Activated CD8-positive, alpha-beta memory T cell treated with anti-CD3 and anti-CD28 coated beads for 24 hours (primary cell): ENCODE results near the gene CNTN3.

Experiments
- DNase-seq: peaks from one replicate; pipeline ENCODE4 v3.0.0-alpha.2; 2020

Gene CNTN3

GRCh38 chr3:74614107-74614967, at the start of gene CNTN3:
Gene CNTN3 (minus strand): TSS chr3:74614659. CDS start chr3:74521112, 93,547 bp downstream.
- no peak for DNase-seq

GRCh38 chr3:74663178-74663577, 48.7 kb upstream of the CNTN3 start:
- no peak for DNase-seq

DNA sequence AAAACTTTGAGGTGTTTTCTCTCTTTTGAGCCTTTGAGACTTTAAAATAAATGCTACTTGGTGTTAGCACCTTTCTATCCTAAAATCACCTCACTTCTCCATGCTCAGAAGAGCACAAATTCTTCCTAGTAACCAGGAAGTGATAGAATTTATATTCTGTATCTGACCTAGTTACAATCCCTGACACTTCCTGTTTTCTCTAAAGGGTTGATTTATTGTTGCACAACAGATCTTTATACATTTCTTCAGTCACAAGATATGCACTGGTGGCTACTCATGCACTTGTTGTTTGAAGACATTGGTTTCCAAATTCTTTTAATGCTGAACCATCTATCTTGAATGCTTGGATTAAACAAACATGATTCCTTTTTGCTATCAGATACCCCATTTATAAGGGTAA, 47.2 kb upstream of the CNTN3 start:
- DNase-seq, result no peak

DNA sequence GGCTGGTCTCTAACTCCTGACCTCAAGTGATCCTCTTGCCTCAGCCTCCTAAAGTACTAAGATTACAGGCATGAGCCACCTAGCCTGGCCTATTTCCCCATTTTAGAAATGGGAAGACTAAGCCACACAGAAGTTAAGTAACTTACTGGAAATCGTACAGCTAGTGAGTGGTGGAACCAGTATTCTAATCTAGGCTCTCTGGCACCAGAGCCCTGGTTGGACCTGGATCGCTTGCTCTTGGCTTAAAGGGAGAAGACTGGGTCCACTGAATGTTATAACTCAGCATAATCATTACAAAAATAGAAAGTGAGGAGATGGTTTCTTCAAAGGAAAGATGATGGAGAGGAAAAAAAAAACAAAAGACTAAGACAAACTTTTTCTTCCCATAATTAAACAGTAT, 37.4 kb upstream of the CNTN3 start:
- DNase-seq, result no peak

DNA sequence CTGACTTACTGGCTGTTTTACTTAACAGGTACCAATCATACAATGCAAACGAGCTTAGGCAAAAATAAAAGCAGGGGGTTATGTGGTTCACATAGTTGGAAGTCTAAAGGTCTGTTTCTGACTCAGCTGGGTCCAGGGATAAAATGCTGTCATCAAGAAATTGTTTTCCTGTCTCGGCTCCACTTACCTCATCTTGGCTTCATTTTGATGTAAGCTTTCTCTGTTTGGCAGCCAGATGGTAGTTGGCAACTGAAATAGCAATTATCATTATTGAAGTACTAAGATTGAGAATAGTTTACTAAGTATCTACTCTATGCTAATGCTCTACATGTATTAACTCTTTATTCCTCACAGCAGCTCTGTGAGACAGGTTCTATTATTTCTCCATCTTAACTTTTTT, 36.8 kb upstream of the CNTN3 start:
- DNase-seq, result no peak

DNA sequence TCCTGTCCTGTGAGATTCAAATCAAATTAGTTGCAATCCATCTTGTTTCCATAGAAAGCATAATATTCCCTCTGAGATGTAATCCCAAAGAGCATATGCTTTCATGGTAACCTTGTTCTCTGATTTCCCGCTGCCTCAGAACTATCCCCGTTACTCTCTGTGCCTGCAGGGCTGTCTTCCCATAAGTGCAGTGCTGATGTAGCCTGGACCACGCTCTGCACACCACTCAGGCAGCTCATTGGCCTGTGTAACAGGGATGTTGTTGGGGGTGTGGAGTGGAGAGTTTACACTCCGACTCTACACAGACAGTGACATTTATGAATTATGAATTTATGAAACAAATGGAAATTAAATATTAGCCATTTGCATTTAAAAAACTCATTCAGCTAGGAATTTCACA, 33.6 kb upstream of the CNTN3 start:
- no peak for DNase-seq

GRCh38 chr3:74646094-74646493, 31.6 kb upstream of the CNTN3 start:
- DNase-seq, result no peak

- no peak for DNase-seq
Observed at GRCh38 chr3:74643636-74644035, 29.2 kb upstream of the CNTN3 start.

DNA sequence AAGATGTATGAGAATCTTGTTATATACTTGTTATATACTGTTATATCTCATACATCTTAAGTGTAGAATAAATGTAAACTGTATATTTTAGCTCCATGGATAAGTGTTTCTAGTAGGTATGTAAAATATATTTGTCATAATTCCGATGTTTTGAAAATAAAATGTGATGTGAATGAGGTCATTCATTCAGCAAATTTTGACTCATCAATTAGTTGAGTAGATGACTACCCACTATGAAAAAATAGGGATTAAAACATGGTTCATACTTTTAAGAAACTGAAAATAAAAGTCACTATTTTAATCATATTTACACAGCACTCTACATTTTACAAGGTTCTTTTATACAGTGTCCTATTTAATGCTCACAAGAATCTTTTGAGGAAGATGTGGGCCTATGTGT, 28.4 kb upstream of the CNTN3 start:
- no peak for DNase-seq

- no peak for DNase-seq
Observed at GRCh38 chr3:74640211-74640610, 25.8 kb upstream of the CNTN3 start.

DNA sequence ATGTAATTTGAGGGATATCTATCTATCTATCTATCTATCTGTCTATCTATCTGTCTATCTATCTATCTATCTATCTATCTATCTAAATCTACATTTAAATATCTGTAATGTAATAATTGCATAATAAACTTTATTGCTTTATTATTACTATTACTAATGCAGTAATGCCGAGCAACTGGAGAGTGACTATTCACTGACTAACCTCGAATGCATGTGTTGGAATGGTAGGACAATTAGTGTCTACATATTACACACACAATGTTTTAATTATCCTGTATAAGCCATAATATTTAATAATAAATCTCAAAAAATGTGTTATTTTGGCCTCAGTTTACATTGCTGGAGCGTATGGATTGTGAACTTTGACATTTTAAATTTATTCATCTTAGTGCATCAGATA, 25.2 kb upstream of the CNTN3 start:
- no peak for DNase-seq

GRCh38 chr3:74636981-74637380, 22.5 kb upstream of the CNTN3 start:
- no peak for DNase-seq

DNA sequence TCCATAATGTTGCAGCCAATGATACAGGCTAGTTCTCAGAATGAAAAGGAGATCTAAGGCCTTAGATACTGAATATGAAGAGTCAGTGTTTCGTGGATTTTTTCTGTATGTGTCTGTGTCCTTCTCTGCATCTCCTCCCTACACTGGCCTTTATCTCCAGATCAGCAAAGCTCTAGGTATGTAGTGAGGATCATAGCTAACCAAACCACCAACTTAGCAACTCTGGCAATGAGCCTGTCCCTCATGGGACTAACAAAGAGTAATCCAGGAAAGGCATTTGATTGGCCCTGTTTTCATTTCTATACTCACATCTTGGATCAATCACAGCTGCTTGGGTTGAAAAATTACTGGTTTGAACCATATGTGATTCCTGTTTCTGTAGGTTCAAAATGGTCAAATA, 18.6 kb upstream of the CNTN3 start:
- no peak for DNase-seq

- DNase-seq, result no peak
Observed at GRCh38 chr3:74631351-74632140, 17.1 kb upstream of the CNTN3 start.

DNA sequence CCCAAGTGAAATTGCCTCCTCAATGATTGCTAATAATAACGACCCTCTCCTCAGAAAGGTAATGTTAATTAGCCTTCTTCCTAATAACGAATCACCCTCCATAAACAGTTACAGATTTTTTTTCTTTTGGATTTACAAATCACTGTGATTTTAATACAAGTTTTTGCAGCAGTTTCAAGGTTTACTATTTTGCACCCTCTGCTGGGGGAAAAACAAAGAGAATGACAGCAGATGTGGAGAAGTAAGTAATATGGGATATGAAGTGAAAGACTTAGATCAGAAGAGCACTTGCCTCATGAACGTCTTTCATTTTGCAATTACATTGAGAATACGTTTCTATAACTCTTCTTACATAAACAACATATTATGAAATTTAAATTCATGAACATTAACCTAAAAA, 16.1 kb upstream of the CNTN3 start:
- no peak for DNase-seq

DNA sequence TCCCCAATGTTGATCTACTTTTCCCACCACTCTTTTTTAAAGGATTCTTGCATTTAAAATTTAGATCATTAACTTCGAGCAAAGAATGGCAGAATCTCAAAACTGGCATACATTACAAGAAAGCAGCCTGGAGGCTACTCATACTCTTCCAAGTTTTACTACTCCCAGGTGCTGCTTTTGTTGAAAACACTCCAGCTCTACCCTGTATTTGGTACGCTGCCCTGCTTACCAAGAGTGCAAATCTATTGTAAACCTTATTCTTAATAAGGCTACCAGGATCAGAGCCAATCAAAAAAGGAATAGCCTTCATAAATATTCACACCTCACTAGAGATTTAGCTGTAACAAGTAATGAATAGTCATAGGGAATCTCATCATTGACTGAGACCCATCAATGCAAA, 11.6 kb upstream of the CNTN3 start:
- DNase-seq, result no peak

- DNase-seq, result no peak
Observed at GRCh38 chr3:74624301-74624700, 9.8 kb upstream of the CNTN3 start.

DNA sequence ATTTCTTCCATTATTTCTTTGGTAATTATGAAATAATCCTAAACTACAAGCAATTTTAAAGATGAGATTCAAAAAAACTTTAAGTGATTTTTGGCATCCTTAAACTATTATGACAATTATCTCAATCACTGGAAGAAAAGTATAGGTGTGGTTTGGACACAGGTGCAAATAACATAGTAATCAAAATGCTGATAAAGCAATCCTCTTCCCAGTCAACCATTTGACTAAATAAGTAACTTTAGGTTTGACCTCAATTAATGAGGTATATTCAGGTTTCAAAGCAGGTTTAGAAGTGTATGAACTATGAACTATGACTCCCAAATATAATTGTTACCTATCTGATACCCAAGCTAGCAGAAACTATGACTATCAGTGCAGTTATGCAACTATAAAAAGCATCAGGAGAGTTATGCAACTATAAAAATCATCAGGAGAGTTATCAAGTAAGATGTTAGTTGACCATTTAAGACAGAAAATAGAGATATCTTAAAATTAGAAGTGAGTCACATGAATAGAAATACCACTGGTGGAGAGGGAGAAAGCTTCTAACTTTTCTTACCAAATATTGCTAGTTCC, 8.9 kb upstream of the CNTN3 start:
- DNase-seq, result no peak

GRCh38 chr3:74621581-74621980, 7.1 kb upstream of the CNTN3 start:
- DNase-seq, result no peak

DNA sequence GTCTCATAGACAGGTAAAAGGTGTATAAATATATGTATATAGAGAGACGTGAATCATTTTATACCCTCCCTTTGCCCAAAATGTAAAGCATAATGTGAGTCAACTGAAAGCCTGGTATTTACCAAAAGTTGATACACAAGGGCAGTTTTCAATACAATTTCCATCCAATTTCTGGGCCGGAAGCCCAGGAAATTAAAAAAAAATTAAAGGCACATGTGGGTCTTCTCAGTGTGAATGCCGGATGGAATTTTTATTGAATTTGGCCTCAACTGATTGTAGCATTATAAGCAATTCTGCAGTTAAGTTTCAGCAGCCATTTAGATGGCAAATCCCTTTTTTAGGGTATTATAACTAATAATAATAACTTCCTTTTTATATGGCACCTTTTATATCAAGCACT, 3.3 kb upstream of the CNTN3 start:
- no peak for DNase-seq

- DNase-seq, result no peak
Observed at GRCh38 chr3:74613521-74614106, 845 bp downstream of the CNTN3 start.

- DNase-seq, result no peak
Observed at GRCh38 chr3:74613060-74613459, 1.4 kb downstream of the CNTN3 start.

GRCh38 chr3:74611206-74611605, 3.3 kb downstream of the CNTN3 start:
- no peak for DNase-seq

- DNase-seq, result no peak
Observed at GRCh38 chr3:74607803-74608202, 6.7 kb downstream of the CNTN3 start.
